Retinal pigment epithelial cell (primary cell): ENCODE data around the gene LGALS7B.
"Not testable (repeated sequence)": the region's sequence is repeated elsewhere in the genome, so short reads cannot be mapped to it uniquely, and the experiment has no call there.

ENCODE experiments used
- DNase-seq: peaks from one replicate; pipeline ENCODE4 v3.0.0-alpha.2; 2010; ENCODE audit warnings: low read depth
- H3K4me3 ChIP-seq: 2 replicates; pipeline ENCODE4 v1.5.1; 2011; ENCODE audit warnings: mild to moderate bottlenecking, low read length, control low read depth, moderate library complexity
- TF ChIP-seq, protein P1 (sequence below): conservative IDR thresholded peaks from 2 replicates; pipeline ENCODE4 v1.5.1; 2011; ENCODE audit warnings: low read depth, low read length, control low read depth, inconsistent platforms

LGALS7B gene

GRCh38 chr19:38743394-38744297 lies 45.4 kb upstream of the LGALS7B start:
- DNase-seq: no peak
- TF ChIP-seq, protein P1, sequence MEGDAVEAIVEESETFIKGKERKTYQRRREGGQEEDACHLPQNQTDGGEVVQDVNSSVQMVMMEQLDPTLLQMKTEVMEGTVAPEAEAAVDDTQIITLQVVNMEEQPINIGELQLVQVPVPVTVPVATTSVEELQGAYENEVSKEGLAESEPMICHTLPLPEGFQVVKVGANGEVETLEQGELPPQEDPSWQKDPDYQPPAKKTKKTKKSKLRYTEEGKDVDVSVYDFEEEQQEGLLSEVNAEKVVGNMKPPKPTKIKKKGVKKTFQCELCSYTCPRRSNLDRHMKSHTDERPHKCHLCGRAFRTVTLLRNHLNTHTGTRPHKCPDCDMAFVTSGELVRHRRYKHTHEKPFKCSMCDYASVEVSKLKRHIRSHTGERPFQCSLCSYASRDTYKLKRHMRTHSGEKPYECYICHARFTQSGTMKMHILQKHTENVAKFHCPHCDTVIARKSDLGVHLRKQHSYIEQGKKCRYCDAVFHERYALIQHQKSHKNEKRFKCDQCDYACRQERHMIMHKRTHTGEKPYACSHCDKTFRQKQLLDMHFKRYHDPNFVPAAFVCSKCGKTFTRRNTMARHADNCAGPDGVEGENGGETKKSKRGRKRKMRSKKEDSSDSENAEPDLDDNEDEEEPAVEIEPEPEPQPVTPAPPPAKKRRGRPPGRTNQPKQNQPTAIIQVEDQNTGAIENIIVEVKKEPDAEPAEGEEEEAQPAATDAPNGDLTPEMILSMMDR: no peak
- no peak overlapping the region for H3K4me3 ChIP-seq

- no peak within 1 kb of the TSS for H3K4me3 ChIP-seq
- DNase-seq: no peak
- TF ChIP-seq, protein P1: no peak
These were observed 44.7 kb upstream of the LGALS7B start, which contains the start of gene CAPN12 for GRCh38 chr19:38744298-38744681. TSS of gene CAPN12 (minus strand) at chr19:38744474. CDS start at chr19:38744165, 309 bp downstream.

DNA sequence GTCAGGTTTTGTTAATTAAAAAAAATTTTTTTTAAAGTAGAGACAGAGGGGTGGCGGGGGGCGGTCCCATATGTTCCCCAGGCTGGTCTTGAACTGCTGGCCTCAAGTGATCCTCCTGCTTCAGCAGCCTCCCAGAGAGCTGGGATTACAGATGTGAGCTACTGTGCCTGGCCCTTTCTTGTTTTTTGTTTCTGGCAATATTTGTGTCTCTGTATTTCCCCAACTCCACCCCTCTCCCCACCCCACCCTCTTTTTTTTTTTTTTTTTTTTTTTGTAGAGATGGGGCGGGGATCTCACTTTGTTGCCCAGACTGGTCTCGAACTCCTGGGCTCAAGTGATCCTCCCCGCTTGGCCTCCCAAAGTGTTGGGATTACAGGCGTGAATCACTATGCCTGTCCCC lies 44.1 kb upstream of the LGALS7B start:
- no peak for DNase-seq
- H3K4me3 ChIP-seq: no peak overlapping the region
- TF ChIP-seq, protein P1: no peak

DNA sequence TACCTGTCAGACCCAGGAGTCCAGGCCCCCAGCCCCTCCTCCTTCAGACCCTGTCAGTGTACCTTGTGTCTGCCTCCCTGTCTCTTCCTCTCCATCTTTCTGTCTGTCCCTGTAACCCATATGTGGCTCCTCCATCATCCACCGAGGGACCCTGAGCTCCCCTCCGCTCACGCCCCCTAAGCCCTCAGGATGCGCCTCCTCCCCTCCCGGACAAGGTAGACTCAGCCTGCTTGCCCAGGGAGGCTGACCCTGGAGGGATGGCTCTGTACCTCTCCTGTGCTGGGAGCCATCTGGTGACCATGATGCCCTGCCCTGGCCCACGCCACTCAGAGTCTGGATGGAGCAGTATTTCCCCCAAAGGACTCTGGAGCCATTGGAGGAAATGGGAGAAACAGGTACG lies 43.7 kb upstream of the LGALS7B start:
- H3K4me3 ChIP-seq: no peak overlapping the region
- no peak for DNase-seq
- TF ChIP-seq, protein P1: no peak

- DNase-seq: not testable (repeated sequence)
These were observed 35.2 kb upstream of the LGALS7B start for GRCh38 chr19:38753783-38754182.

GRCh38 chr19:38754196-38754595 lies 34.8 kb upstream of the LGALS7B start:
- not testable (repeated sequence) for DNase-seq, H3K4me3 ChIP-seq

More at GRCh38 chr19:38753783-38754182, 35.2 kb upstream of the LGALS7B start:
- not testable (repeated sequence) for H3K4me3 ChIP-seq

GRCh38 chr19:38759590-38760003 lies 29.4 kb upstream of the LGALS7B start:
- TF ChIP-seq, protein P1: no peak
- no peak for DNase-seq
- no peak overlapping the region for H3K4me3 ChIP-seq

- DNase-seq, H3K4me3 ChIP-seq: not testable (repeated sequence)
These were observed 28.0 kb upstream of the LGALS7B start for GRCh38 chr19:38760805-38761517.

DNA sequence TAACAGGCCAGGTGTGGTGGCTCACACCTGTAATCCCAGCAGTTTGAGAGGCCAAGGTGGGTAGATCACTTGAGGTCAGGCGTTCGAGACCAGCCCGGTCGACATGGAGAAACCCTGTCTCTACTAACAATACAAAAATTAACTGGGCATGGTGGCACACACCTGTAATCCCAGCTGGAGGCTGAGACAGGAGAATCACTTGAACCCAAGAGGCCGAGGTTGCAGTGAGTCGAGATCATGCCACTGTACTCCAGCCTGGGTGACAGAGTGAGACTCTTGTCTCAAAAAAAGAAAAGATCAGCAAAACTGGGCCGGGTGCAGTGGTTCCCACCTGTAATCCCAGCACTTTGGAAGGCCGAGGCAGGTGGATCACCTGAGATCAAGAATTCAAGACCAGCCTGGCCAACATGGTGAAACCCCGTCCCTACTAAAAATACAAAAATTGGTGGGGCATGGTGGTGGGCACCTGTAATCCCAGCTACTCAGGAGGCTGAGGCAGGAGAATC lies 27.1 kb upstream of the LGALS7B start:
- not testable (repeated sequence) for DNase-seq

More for the DNA sequence above, 27.1 kb upstream of the LGALS7B start:
- not testable (repeated sequence) for H3K4me3 ChIP-seq
